AG09309 (cell line): ENCODE measurements around the gene CELF4.

ENCODE experiments used
- DNase-seq: peaks from one replicate; pipeline ENCODE4 v3.0.0-alpha.2; 2010; ENCODE audit warnings: low read depth
- H3K4me3 ChIP-seq: 2 replicates; pipeline ENCODE4 v1.5.1; 2011; ENCODE audit warnings: mild to moderate bottlenecking, low read depth, low read length, moderate library complexity; ENCODE audit not compliant: control insufficient read depth
- CTCF ChIP-seq: IDR thresholded peaks from 2 replicates; pipeline ENCODE4 v1.5.1; 2011; ENCODE audit warnings: mild to moderate bottlenecking, low read depth, low read length, inconsistent platforms; ENCODE audit not compliant: insufficient read depth, control insufficient read depth; ENCODE audit errors: missing control alignments

The CELF4 gene

DNA sequence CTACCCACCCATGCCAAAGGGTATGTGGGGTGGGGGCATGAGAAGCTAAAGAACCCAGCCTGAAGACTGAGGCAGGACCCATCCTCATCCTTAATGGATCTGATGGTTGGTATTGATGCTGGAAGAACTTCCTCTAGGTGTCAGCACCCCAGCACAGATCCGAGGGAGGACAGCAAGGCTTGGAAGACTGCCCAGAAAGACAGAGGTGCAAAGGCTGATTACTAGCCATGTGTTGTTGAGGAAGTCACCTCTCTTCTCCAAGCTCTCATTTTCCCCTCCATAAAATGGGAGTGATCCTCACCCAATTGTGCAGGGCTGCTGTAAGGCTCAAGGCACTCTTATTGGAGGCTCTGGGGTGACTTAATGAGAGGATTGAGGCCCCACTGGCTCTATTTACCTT lies 256.5 kb downstream of the CELF4 start:
- no peak for TF ChIP-seq CTCF
- no peak overlapping the region for H3K4me3 ChIP-seq
- no peak for DNase-seq

- no peak for TF ChIP-seq CTCF
- H3K4me3 ChIP-seq = no peak overlapping the region
- no peak for DNase-seq
Measured at GRCh38 chr18:37307181-37307580, 258.4 kb downstream of the CELF4 start.

DNA sequence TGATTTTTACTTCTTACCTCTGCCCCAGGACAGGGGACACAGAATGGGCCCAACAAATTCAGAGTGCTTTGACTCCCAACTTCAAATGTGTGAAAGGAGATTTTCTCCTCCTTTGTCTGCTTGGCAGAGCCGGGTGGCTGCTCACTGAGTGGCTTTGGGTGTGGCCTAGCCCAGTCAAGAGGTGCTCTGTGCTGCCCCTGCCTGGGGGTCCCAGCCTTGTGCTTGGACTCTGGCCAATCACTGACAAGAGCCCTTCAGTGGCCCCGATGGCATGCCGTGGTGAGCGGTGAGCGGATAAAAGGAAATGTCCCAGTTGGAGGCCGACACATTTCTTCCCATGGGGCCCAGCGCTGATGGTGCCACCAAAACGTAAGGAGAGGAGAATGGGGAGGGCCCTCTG lies 259.2 kb downstream of the CELF4 start:
- no peak for TF ChIP-seq CTCF
- DNase-seq = no peak
- no peak overlapping the region for H3K4me3 ChIP-seq

GRCh38 chr18:37305066-37305465 lies 260.5 kb downstream of the CELF4 start:
- no peak for DNase-seq
- no peak for TF ChIP-seq CTCF

DNA sequence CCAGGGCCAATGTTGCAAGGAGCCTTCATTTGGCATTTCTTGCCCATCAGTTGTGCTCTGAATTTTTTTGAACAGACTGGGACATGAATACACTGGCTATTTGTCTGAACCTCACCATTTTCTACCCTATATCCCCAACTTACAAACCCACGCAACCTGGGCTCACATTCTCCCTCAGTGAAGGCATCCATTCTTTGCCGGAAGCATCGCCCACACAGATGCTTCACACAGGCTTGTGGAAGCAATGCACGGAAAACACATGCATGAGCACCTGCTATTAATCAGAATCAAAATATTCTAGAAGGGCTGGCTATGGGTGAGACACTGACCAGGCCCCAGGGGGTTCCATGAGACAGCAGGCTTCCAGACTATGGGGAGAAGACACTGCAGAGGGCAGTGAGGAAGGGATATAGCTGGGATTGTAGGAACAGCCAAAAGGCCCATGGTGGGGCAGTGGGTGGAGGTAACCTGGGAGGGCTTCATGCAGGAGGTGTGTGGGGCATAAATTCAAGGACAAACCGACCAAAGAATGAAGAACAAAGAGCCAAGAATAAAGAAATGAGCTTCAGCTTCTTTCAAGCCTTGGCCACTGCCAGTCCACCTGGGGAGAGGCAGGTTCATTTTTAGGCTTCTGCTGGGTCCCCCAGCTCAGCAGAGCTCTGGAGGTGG lies 261.5 kb downstream of the CELF4 start:
- TF ChIP-seq CTCF = no peak
- DNase-seq = no peak
- H3K4me3 ChIP-seq = no peak overlapping the region

More at GRCh38 chr18:37305066-37305465, 260.5 kb downstream of the CELF4 start:
- no peak overlapping the region for H3K4me3 ChIP-seq

DNA sequence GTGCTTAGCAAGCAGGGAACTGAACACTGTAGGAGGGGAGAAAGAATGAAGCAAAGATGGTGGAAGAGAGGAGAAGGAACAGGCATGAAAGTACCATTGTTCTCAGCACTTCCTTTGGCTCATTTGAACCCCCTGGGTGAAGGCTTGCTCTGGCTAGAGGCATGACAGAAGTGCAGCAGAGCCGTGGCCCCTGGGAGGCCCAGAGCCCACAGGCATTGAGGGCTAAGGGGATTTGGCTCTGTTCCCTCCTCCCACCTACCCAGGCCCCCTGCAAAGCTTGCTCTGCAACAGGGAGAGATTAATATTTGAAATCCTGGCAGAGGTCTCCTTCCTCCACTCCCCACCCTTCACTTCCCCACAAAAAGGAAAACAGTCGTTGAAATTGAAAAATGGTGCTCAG lies 262.6 kb downstream of the CELF4 start:
- no peak for DNase-seq
- H3K4me3 ChIP-seq = no peak overlapping the region
- no peak for TF ChIP-seq CTCF

- TF ChIP-seq CTCF = no peak
- no peak for DNase-seq
- no peak overlapping the region for H3K4me3 ChIP-seq
Measured at GRCh38 chr18:37302519-37302918, 263.1 kb downstream of the CELF4 start.
